ENCODE data around the gene FUT9.

The FUT9 gene

DNA sequence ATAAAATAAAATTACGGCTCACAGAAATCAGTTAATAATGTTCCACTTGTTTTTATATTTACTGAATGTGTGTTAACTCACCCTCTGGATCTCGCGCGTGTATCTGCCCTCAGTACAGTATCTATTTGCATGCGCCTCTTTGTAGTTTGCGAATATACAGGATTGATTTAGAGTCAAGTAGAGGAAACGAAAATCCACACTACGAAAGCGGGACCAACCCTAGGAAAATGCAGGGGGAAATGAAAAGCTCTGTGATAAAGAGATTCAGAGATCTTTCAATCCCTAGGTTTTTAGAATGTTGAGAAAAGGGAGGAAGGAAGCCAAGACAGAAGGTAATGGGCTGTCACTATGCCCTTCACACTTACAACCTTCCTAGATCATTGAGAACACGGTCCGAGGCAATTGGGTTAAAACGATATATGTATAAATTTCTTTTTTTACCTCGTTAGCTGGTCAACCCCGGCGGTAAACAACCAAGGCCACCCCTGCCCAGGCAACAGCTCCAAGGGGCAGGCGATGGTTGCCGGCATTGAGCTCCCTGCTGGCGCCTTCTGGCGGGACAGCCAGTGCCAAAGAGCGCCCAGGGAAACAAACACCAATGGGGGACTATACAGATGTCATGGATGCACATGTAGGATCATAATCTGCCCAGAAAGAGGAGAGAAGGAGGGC is 792 bp upstream of the FUT9 start:
- no peak for DNase-seq (ENCODE audit: insufficient read length)
- FAIRE-seq, result no peak
- no peak for TF ChIP-seq POLR2AphosphoS5 (IDR thresholded peaks at IDR 0.05; ENCODE audit: low read depth, low read length)
- no peak for TF ChIP-seq POLR2A (IDR thresholded peaks at IDR 0.05; ENCODE audit: low read depth, low read length)
- TF ChIP-seq TAF1 (IDR thresholded peaks at IDR 0.05; ENCODE audit: borderline replicate concordance, low read depth, low read length), result no peak

DNA sequence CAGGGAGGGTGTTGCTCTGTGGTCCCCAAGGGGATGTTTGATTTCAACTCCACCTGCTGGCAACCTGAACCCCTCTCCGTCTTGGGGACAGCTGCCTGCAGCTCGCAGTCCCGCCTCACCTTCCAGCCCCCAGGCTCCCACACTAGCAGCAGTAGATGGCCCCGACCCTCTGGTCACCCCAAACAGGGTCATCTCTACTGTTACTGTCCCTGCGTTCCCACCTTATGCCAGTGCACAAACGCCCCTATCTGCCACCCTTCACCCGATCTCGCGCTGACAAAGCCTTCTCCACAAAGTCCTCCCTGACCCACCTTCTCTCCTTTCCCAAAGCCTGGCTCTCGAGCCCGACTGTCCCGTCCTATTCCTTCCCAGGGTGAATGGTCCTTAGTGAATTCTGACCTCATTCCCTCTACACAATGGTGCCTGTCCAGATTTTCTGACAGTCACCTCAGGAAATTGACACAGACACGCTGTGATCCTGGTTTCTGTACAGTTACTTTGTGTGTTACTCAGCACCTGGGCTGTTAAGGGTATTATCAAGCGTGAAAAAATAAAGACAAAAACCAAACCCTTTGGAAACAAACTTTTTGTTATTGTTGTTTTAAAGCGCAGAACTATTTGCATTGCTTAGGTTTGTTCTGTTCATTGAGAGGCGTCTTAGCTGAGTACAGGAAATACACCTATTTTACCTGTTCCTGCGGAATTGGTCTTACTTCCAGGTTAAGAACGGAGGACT is 728 bp downstream of the FUT9 start:
- TF ChIP-seq POLR2A (IDR thresholded peaks at IDR 0.05; ENCODE audit: low read depth, low read length) (no peak), TAF1 (IDR thresholded peaks at IDR 0.05; ENCODE audit: borderline replicate concordance, low read depth, low read length) (no peak), POLR2AphosphoS5 (IDR thresholded peaks at IDR 0.05; ENCODE audit: low read depth, low read length) (no peak)
- DNase-seq (ENCODE audit: insufficient read length), result no peak
- no peak for FAIRE-seq

DNA sequence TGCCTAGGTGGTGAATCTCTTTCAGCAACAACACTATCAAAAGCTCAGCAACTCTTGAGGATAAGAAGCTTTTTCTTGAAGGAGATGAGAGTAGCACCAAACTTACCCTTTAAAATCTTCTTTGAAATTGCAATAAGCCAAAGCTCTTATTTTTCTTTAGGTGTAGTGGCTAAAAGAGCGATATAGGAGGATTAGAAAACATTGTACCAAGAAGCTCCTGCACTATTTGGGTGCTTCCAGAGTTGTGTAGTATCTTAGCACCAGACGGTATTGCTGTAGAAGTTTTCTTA is 1.2 kb downstream of the FUT9 start:
- FAIRE-seq, result no peak
- TF ChIP-seq POLR2AphosphoS5 (IDR thresholded peaks at IDR 0.05; ENCODE audit: low read depth, low read length), result no peak
- TF ChIP-seq POLR2A (IDR thresholded peaks at IDR 0.05; ENCODE audit: low read depth, low read length), result no peak
- TF ChIP-seq TAF1 (IDR thresholded peaks at IDR 0.05; ENCODE audit: borderline replicate concordance, low read depth, low read length), result no peak

DNA sequence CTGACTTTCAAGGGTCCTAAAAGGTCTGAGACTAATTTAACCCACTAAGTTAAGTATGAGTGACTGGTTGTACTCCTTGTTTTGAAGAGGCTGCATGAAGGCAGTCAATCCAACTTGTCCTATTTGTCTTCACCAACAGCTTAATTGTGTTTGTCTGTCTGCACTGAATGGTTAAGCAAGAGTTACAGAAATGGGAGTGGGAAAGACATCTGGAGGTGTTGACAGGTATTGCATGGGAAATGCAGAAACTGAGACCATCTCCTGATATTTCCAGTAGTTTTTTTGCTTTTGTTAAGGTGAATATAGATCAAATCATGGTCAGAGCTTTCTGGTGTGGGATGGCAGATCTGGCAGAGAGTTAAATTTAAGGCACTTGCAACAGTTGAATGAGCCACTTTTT is 6.5 kb downstream of the FUT9 start:
- no peak for FAIRE-seq

More for the DNA sequence above, 1.2 kb downstream of the FUT9 start:
- DNase-seq (ENCODE audit: insufficient read length), result no peak

DNA sequence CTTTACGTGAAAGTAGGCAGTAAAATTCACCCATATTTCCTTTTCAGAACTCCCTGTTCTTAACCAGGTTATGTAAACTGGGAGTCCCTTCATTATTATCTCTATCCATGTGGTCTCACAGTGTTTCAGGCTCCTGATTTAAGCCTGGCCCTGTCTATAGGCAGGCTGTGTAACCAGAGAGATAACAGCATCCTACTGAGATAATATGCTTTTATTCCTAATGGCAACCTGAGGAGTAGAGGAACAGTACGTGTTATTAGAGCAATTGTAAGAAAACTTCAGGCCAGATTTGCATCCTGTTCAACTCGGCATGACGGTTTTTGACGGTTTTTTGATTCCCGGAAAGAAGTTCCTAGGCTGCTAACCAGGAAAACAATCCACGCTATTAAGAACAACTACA is 16.9 kb downstream of the FUT9 start:
- no peak for FAIRE-seq
- no peak for DNase-seq (ENCODE audit: insufficient read length)
- no peak for TF ChIP-seq POLR2A (IDR thresholded peaks at IDR 0.05; ENCODE audit: low read depth, low read length)
- TF ChIP-seq POLR2AphosphoS5 (IDR thresholded peaks at IDR 0.05; ENCODE audit: low read depth, low read length), result no peak
- TF ChIP-seq TAF1 (IDR thresholded peaks at IDR 0.05; ENCODE audit: borderline replicate concordance, low read depth, low read length), result no peak

More for the DNA sequence above, 6.5 kb downstream of the FUT9 start:
- TF ChIP-seq POLR2A (IDR thresholded peaks at IDR 0.05; ENCODE audit: low read depth, low read length), result no peak
- TF ChIP-seq POLR2AphosphoS5 (IDR thresholded peaks at IDR 0.05; ENCODE audit: low read depth, low read length), result no peak
- no peak for TF ChIP-seq TAF1 (IDR thresholded peaks at IDR 0.05; ENCODE audit: borderline replicate concordance, low read depth, low read length)
- DNase-seq (ENCODE audit: insufficient read length), result no peak

DNA sequence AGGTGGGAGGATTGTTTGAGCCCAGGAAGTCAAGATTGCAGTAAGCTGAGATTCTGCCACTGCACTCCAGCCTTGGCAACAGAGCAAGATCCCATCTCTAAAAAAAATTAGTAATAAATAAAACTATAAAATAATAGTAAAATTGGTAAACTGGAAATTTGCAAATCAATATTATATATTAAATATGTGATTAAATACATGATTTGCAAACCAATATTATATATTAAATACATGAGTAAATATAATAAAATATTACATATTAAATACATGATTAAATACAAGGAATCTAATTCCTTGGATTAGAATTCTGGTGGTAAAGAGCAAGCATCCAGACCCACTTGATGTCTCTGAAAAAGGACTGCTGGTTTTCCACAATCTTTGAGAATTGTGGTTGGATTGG is 35.8 kb downstream of the FUT9 start:
- DNase-seq (ENCODE audit: insufficient read length), result no peak
- TF ChIP-seq TAF1 (IDR thresholded peaks at IDR 0.05; ENCODE audit: borderline replicate concordance, low read depth, low read length) (no peak), POLR2AphosphoS5 (IDR thresholded peaks at IDR 0.05; ENCODE audit: low read depth, low read length) (no peak), POLR2A (IDR thresholded peaks at IDR 0.05; ENCODE audit: low read depth, low read length) (no peak)
- no peak for FAIRE-seq

DNA sequence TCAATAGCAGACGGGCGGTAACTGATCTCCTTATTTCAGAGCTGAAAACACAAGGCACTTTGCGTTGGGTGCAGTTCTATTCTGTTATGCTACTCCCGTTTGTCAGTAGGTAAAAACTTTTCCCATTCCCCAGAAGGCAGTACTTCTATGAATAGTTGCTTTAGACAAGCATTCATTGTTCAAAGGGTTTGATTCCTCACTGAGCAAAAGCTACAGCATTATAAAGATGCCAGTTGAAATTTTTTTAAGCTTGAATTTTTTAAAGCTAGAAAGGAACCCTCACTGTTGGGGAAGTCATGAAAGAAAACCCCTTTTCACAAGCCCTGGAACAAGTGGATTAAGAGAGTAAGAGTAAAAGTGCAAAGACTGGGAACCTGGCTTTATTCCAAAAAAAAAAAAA is 42.3 kb downstream of the FUT9 start:
- no peak for FAIRE-seq
- TF ChIP-seq POLR2A (IDR thresholded peaks at IDR 0.05; ENCODE audit: low read depth, low read length) (no peak), TAF1 (IDR thresholded peaks at IDR 0.05; ENCODE audit: borderline replicate concordance, low read depth, low read length) (no peak), POLR2AphosphoS5 (IDR thresholded peaks at IDR 0.05; ENCODE audit: low read depth, low read length) (no peak)
- DNase-seq (ENCODE audit: insufficient read length), result no peak

DNA sequence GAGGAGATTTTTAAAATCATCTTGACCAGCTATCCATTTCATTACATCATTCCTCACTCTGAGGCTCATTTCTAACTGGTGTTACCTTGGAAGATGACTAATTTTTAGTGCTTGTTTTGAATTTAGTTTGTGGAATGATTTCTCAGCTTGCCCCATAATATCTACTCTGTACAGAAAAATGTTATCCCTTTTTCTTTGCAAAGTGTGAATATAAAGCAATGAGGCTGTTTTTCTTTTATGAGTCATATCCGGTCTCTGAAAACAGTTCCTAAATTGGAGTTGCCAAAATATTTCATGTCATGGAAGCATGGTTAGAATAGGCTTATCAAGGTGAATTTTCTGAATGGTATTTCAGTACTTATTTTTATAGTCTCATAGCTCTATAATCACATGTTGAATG is 43.8 kb downstream of the FUT9 start:
- no peak for DNase-seq (ENCODE audit: insufficient read length)
- FAIRE-seq, result no peak
- TF ChIP-seq POLR2A (IDR thresholded peaks at IDR 0.05; ENCODE audit: low read depth, low read length) (no peak), TAF1 (IDR thresholded peaks at IDR 0.05; ENCODE audit: borderline replicate concordance, low read depth, low read length) (no peak), POLR2AphosphoS5 (IDR thresholded peaks at IDR 0.05; ENCODE audit: low read depth, low read length) (no peak)

DNA sequence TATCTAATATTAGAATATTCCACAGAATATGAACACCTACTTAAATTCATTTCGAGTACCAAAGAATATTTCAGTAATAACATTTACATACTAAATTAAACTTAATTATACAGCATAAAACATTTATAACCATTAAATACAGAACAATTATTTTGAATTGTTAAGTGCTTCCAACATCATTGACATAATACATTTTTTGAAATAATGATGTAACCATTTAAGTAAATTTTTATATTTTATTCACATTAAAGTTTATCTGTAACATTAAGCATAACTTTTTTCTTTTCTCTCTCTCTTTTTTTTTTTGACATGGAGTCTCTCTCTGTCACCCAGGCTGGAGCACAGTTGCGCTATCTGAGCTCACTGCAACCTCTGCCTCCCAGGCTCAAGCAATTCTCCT is 44.5 kb downstream of the FUT9 start:
- FAIRE-seq (no peak), DNase-seq (ENCODE audit: insufficient read length) (no peak)
- TF ChIP-seq TAF1 (IDR thresholded peaks at IDR 0.05; ENCODE audit: borderline replicate concordance, low read depth, low read length), result no peak
- no peak for TF ChIP-seq POLR2AphosphoS5 (IDR thresholded peaks at IDR 0.05; ENCODE audit: low read depth, low read length)
- TF ChIP-seq POLR2A (IDR thresholded peaks at IDR 0.05; ENCODE audit: low read depth, low read length), result no peak

DNA sequence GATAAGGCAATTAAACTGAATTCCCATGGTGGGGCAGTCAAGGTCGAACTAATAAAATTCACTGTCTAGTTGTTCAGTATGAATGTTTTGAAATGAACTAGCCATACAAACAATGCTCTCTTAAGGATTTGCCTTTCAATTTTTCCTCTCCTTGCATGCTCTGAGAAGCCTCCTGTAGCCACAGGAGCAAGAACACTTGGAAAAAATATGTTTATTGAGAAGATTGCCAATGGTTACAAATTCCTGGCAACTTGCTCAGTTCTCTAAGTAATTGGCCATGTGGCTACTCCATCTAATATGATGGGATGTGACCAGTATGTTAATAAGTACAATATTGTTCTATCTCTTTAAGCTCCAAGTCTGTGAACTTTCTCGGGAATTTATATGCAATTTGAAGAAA is 49.4 kb downstream of the FUT9 start:
- FAIRE-seq, result no peak
- TF ChIP-seq POLR2AphosphoS5 (IDR thresholded peaks at IDR 0.05; ENCODE audit: low read depth, low read length) (no peak), POLR2A (IDR thresholded peaks at IDR 0.05; ENCODE audit: low read depth, low read length) (no peak), TAF1 (IDR thresholded peaks at IDR 0.05; ENCODE audit: borderline replicate concordance, low read depth, low read length) (no peak)
- DNase-seq (ENCODE audit: insufficient read length), result no peak

DNA sequence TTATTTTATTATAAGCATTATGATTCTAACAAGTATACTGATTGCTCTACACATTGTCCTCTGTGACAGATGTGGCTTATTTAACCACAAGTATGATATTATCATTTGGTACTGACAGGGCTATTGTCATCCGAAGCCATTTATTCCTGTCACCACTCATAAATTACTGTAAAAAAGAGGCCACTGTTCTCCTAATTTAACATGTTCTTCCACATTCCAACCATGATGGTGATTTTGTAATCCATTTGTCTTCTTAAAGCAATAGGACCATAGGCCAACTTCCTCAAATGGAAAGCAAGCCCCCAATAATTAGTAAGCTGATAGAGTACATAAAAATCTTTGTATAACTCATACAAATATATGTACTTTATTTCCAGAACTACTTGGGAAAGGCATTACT is 50.6 kb downstream of the FUT9 start:
- no peak for FAIRE-seq
- no peak for DNase-seq (ENCODE audit: insufficient read length)
- TF ChIP-seq POLR2A (IDR thresholded peaks at IDR 0.05; ENCODE audit: low read depth, low read length), result no peak
- no peak for TF ChIP-seq POLR2AphosphoS5 (IDR thresholded peaks at IDR 0.05; ENCODE audit: low read depth, low read length)
- no peak for TF ChIP-seq TAF1 (IDR thresholded peaks at IDR 0.05; ENCODE audit: borderline replicate concordance, low read depth, low read length)

DNA sequence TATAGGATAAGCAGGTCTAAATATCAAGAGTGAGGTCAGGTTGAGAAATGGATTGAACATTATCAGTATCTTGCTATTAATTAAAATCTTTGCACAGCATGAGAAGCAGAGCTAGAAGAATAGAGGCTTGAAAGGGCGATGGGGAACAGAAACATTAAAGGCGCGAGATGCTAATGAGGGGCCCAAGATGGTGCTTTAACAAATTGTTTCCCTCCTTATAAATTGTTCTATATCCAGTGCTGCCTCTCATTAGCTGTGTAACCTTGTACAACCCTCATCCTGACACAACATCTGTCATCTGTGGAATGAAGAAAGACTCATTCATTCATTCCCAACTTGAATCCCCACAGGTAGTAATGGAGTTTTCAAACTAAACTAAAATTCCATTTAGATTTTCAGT is 57.8 kb downstream of the FUT9 start:
- DNase-seq (ENCODE audit: insufficient read length) (no peak), FAIRE-seq (no peak)
- TF ChIP-seq POLR2AphosphoS5 (IDR thresholded peaks at IDR 0.05; ENCODE audit: low read depth, low read length) (no peak), POLR2A (IDR thresholded peaks at IDR 0.05; ENCODE audit: low read depth, low read length) (no peak), TAF1 (IDR thresholded peaks at IDR 0.05; ENCODE audit: borderline replicate concordance, low read depth, low read length) (no peak)
